NCI-H774 (cell line): ENCODE results near the gene CD27.
"Not testable (repeated sequence)": the region's sequence is repeated elsewhere in the genome, so short reads cannot be mapped to it uniquely, and the experiment has no call there.

Source experiments
- DNase-seq: peaks from one replicate; lab custom pipeline; 2025; lab: John Stamatoyannopoulos, UW

Gene CD27

GRCh38 chr12:6488240-6488639, 43.5 kb downstream of the CD27 start:
- no peak for DNase-seq

- no peak for DNase-seq
Measured at GRCh38 chr12:6489449-6489848, 44.7 kb downstream of the CD27 start.

GRCh38 chr12:6490673-6491072, 45.9 kb downstream of the CD27 start:
- not testable (repeated sequence) for DNase-seq

- peak; percentile 97 for DNase-seq
Measured at GRCh38 chr12:6492838-6493496, 48.2 kb downstream of the CD27 start, which contains the start of gene MRPL51. Gene MRPL51 (minus strand): TSS chr12:6493262. CDS start chr12:6493136, 126 bp downstream.

- DNase-seq, result peak; percentile 98
Measured at GRCh38 chr12:6493497-6494257, 48.9 kb downstream of the CD27 start, which contains the start of gene NCAPD2. Gene NCAPD2 (plus strand): TSS chr12:6494102. CDS start chr12:6495099, 997 bp downstream.

- DNase-seq, result no peak
Measured at GRCh38 chr12:6494258-6494743, 49.5 kb downstream of the CD27 start.

GRCh38 chr12:6494968-6495367, 50.2 kb downstream of the CD27 start:
- no peak for DNase-seq

GRCh38 chr12:6497291-6497690, 52.5 kb downstream of the CD27 start:
- not testable (repeated sequence) for DNase-seq

- DNase-seq, result no peak
Measured at GRCh38 chr12:6500466-6500865, 55.7 kb downstream of the CD27 start.
